AG04449 (cell line): Measurements from ENCODE around the gene MOXD1.

ENCODE experiments used
- CTCF ChIA-PET: fragments of 350-600 bp; formaldehyde crosslinking; extraction: SDS; loops from one replicate; lab custom pipeline; 2021; ENCODE audit warnings: antibody characterized with exemption; lab: Yijun Ruan, JAX
- POLR2A ChIA-PET: fragments of 400-600, 350-600 bp; formaldehyde crosslinking; extraction: SDS; loops from one replicate; lab custom pipeline; 2020; ENCODE audit warnings: antibody characterized with exemption, inconsistent platforms; lab: Yijun Ruan, JAX
- DNase-seq: peaks from one replicate; pipeline ENCODE4 v3.0.0-alpha.2; 2010; ENCODE audit warnings: low read depth, low spot score
- H3K4me3 ChIP-seq: 2 replicates; pipeline ENCODE4 v1.5.1; 2011; ENCODE audit warnings: low read depth, mild to moderate bottlenecking, control low read depth, low read length
- CTCF ChIP-seq: IDR thresholded peaks from one replicate; pipeline ENCODE4 v1.5.1; 2011; ENCODE audit warnings: mild to moderate bottlenecking, moderate library complexity, low read length, control low read depth, inconsistent platforms; ENCODE audit not compliant: insufficient read depth; ENCODE audit errors: missing control alignments

The MOXD1 gene

GRCh38 chr6:132392270-132392646 lies 9.0 kb downstream of the MOXD1 start:
- POLR2A ChIA-PET: no interaction called here
- TF ChIP-seq CTCF: no peak
- CTCF ChIA-PET: interaction anchor here (3.2 kb wide), 1 partner anchor 91 kb away, joined by 21 read pairs; no protein-coding TSS in a partner anchor
- DNase-seq: no peak
- H3K4me3 ChIP-seq: peak overlapping the region; percentile 38

- POLR2A ChIA-PET: no interaction called here
- CTCF ChIA-PET: interaction anchor here (0.7 to 3.2 kb wide), 5 partner anchors 11 to 112 kb away, joined by 3 to 21 read pairs (median 3); no protein-coding TSS in a partner anchor
- H3K4me3 ChIP-seq: peak overlapping the region; percentile 38
- peak; percentile 78 for DNase-seq
- no peak for TF ChIP-seq CTCF
These were observed 9.6 kb downstream of the MOXD1 start for GRCh38 chr6:132391391-132392269.

GRCh38 chr6:132390451-132390850 lies 10.8 kb downstream of the MOXD1 start:
- ChIA-PET POLR2A (no interaction called here), CTCF (interaction anchor here (1.5 kb wide), 1 partner anchor 111 kb away, joined by 9 read pairs; no protein-coding TSS in a partner anchor)
- no peak for TF ChIP-seq CTCF
- H3K4me3 ChIP-seq: no peak overlapping the region
- DNase-seq: no peak

- TF ChIP-seq CTCF: no peak
- DNase-seq: no peak
- ChIA-PET CTCF (no interaction called here), POLR2A (no interaction called here)
- H3K4me3 ChIP-seq: no peak overlapping the region
These were observed 11.3 kb downstream of the MOXD1 start for GRCh38 chr6:132390017-132390416.

- H3K4me3 ChIP-seq: no peak overlapping the region
- no peak for TF ChIP-seq CTCF
- DNase-seq: no peak
- ChIA-PET CTCF (interaction anchor here (1.2 kb wide), 1 partner anchor 108 kb away, joined by 3 read pairs; no protein-coding TSS in a partner anchor), POLR2A (no interaction called here)
These were observed 13.0 kb downstream of the MOXD1 start for GRCh38 chr6:132388291-132388690.

- TF ChIP-seq CTCF: no peak
- DNase-seq: no peak
- no peak overlapping the region for H3K4me3 ChIP-seq
- ChIA-PET CTCF (interaction anchor here (1.1 to 1.4 kb wide), 2 partner anchors 82 to 102 kb away, joined by 3 to 5 read pairs; no protein-coding TSS in a partner anchor), POLR2A (no interaction called here)
These were observed 18.6 kb downstream of the MOXD1 start for GRCh38 chr6:132382630-132383175.
